ENCODE measurements around the gene LRRK1.

Gene LRRK1

DNA sequence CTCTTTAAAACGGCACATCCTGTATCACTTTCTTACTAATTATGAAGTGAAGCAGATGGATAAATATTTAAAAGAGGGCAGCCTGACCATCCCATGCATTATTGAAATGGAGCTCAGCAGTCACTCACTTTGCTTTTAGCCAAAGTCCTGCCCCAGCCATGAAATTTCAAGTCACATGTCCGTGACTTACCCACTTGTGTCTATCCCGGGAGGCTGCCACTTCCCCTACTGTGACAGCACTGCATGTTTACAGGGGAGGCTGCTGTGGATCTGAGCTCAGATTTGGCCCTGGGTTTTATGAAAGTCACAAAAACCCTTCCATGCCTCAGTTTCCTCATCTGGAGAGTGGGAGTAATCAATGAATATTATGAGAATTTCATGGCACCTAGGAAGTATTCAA is 17.9 kb upstream of the LRRK1 start:
- H3K4me3 ChIP-seq (ENCODE audit: low read depth, low read length), result no peak overlapping the region
- TF ChIP-seq, protein P1, sequence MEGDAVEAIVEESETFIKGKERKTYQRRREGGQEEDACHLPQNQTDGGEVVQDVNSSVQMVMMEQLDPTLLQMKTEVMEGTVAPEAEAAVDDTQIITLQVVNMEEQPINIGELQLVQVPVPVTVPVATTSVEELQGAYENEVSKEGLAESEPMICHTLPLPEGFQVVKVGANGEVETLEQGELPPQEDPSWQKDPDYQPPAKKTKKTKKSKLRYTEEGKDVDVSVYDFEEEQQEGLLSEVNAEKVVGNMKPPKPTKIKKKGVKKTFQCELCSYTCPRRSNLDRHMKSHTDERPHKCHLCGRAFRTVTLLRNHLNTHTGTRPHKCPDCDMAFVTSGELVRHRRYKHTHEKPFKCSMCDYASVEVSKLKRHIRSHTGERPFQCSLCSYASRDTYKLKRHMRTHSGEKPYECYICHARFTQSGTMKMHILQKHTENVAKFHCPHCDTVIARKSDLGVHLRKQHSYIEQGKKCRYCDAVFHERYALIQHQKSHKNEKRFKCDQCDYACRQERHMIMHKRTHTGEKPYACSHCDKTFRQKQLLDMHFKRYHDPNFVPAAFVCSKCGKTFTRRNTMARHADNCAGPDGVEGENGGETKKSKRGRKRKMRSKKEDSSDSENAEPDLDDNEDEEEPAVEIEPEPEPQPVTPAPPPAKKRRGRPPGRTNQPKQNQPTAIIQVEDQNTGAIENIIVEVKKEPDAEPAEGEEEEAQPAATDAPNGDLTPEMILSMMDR (conservative IDR thresholded peaks at IDR 0.05; ENCODE audit: low read depth, low read length), result no peak
- no peak for DNase-seq (ENCODE audit: low read depth)

DNA sequence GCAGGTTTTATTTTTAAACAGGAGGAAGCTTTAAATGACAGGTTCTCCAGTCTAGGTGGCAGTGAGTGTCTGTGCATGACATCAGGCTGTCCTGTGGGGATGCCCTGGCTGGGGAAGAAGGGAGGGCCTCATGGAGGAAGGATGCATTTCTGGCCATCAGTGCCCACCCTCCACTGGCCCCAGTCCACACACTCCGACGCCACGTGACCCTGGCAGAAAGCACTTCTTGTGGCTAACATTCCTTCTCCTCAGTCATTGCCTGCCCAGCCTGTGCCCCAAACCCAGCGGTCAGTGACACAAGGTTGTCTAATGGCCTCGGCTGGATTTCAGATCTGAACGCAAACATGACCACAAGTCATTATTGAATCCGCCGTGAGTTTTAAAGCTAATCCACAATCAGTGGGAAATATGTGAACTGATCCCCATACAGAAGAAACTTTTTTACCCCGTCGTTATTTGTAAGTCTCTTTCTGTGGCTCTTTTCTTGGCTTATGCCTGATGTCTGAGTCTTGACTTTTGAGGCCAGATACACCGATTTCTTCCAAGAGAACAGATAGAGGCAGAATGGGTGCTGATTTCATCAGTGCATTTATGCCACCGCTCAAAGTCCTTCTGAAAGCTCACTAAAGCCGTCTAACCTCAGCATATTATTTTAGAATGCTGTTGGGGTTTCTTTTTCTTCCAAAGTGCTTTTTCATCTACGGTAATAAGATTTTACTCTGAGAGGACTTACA is 17.3 kb upstream of the LRRK1 start:
- TF ChIP-seq, protein P1 (conservative IDR thresholded peaks at IDR 0.05; ENCODE audit: low read depth, low read length), result no peak
- peak overlapping the region; percentile 50 for H3K4me3 ChIP-seq (ENCODE audit: low read depth, low read length)
- no peak for DNase-seq (ENCODE audit: low read depth)

DNA sequence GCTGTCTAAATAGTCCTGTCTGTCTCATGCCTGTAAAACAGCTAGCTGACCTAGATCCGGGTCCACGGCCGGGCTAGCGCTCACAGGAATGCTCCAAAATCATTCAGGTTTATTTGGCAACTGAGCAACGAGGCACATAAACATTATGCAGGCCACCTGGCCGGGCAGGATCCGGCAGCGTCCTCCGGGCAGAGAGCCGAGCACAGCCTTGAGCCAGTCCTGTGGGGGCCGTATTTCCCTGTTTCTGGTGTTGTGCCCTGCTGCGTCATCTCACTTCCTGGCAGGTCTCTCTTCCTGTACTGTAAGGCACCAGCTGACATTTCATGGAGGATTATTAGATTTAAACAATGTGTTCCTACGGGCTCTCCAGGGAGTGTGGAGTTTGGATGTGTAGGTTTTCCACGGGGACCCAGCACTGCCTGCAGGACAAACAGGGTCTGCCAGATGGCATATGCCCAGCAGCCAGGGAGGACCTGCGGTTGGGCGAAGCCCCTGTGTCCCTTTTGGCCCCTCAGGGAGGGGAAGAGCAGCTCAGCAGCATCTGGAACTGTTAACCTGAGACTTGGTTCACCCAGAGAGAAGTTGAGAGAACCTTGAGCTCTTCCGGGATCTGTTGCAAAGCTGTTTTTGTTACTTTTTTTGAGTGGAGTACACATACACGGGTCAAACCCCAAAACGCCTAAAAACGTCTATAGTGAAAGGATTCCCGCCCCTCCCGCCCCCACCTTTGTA is 16.6 kb upstream of the LRRK1 start:
- H3K4me3 ChIP-seq (ENCODE audit: low read depth, low read length), result peak overlapping the region; percentile 50
- TF ChIP-seq, protein P1 (conservative IDR thresholded peaks at IDR 0.05; ENCODE audit: low read depth, low read length), result no peak
- peak; percentile 90 for DNase-seq (ENCODE audit: low read depth)

DNA sequence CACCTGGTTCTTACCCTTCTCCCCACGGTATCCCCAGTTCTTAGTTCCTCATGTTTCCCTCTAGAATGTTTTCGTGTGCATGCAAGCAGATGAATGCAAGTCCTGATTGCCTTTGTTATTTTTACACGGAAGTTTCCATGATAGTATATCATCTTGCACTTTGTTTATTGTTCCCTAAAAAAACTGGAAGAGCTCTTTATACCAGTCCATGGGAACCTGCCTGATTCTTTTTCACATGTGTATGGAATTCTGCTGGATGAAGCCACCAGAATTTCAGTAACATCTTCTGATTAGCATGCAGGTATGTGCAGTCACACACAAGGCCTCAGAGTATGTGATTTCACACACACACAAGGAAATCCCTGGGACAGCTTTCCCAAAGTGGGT is 16.0 kb upstream of the LRRK1 start:
- no peak overlapping the region for H3K4me3 ChIP-seq (ENCODE audit: low read depth, low read length)
- no peak for DNase-seq (ENCODE audit: low read depth)
- TF ChIP-seq, protein P1 (conservative IDR thresholded peaks at IDR 0.05; ENCODE audit: low read depth, low read length), result no peak

DNA sequence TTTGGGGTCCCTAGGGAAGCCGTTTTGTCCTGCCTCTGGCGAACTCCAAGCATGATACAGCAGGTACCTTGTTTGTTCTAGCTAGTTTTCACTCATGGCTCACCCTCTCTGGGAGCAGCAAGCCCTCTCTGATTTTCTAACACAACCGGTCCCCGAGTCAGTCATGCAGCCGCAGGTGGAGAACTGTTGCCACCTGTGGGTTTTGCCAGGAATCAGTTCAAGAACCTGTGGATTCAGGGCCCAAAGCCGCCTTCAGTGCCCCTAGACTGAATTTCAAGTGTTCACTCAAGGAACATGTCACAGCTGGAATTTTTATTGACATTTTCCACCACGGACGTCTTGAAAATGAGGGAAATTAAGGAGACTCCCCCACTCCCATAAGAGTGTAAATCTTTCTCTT is 13.3 kb upstream of the LRRK1 start:
- no peak overlapping the region for H3K4me3 ChIP-seq (ENCODE audit: low read depth, low read length)
- DNase-seq (ENCODE audit: low read depth), result no peak
- TF ChIP-seq, protein P1 (conservative IDR thresholded peaks at IDR 0.05; ENCODE audit: low read depth, low read length), result no peak

DNA sequence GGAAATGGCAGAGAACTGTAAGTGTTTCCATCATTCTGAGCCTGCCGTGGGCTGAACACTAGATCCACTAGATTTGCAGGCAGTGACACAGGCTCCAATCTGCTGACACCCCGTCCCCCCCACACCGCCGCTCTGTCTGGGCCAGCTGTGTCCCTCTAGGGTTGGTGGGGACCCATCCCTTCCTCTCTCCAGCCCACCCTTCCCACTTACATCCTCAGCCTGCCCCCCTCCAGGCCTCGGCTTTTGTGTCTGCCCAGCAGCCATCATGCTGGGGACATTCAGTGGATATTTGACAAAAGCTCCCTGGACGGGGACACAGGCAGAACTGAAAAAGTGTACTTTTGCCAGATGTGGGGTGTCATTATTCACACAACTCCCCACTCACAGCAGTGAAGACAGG is 10.7 kb upstream of the LRRK1 start:
- H3K4me3 ChIP-seq (ENCODE audit: low read depth, low read length), result no peak overlapping the region
- DNase-seq (ENCODE audit: low read depth), result no peak
- TF ChIP-seq, protein P1 (conservative IDR thresholded peaks at IDR 0.05; ENCODE audit: low read depth, low read length), result no peak
